Measurements from ENCODE around the gene BICD1.
"Not testable (repeated sequence)": the region's sequence is repeated elsewhere in the genome, so short reads cannot be mapped to it uniquely, and the experiment has no call there.

The BICD1 gene

DNA sequence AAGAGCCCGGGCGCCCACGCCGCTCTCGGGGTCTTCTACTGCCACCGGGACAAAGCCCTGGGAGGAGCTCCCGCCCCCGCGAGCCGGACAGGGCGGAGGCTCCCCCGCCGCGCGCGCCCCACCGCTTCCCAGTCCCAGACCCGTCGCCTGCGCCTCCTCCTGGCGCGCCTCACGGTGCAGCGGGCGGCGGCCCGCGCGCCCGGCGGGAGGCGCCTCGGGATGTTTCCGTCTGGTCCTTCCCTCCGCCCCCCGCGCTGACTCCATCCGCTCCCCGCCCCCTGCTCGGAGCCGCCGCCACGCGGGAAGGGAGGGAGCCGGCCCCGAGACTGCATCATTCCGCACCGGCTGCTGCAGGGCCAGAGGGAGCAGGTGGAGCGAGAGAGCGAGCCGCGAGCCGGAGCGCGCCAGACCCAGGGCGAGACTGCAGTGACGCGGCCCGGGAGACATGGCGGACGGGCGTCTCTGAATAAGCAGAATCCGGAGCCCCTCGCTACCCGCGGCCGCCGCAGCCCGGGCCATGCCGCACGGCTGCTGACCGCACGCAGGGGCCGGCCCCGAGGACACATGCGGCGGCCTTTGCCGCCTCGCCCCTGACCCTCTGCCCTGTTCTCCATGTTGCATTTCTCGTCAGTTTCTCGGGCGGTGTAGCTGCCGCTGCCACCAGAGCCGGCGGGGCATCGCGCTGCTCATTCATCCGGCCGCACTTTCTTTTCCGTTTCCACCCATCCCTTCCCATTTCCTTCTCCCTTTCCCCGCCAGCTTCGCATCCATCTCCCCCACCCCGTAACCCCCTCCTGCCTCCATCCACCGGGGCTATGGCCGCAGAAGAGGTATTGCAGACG lies at the start of gene BICD1:
Gene BICD1 (plus strand): TSS at position 331 of the 842 bp plus-strand sequence. CDS start 485 bp downstream, at position 816.
- peak; percentile 67 for DNase-seq

DNA sequence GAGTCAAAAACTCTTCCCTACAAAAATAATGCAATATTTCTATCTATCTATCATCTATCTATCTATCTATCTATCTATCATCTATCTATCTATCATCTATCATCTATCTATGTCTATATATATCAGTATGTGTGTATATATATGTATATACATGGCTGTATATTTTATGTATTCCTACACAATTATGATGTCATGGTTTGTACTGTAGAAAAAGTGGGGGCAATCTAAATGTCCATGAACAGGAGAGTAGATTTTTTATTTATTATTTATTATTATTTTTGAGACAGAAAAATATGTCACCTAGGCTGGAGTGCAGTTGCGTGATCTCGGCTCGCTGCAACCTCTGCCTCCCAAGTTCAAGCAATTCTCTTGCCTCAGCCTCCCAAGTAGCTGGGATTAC lies 45.6 kb upstream of the BICD1 start:
- no peak for DNase-seq

DNA sequence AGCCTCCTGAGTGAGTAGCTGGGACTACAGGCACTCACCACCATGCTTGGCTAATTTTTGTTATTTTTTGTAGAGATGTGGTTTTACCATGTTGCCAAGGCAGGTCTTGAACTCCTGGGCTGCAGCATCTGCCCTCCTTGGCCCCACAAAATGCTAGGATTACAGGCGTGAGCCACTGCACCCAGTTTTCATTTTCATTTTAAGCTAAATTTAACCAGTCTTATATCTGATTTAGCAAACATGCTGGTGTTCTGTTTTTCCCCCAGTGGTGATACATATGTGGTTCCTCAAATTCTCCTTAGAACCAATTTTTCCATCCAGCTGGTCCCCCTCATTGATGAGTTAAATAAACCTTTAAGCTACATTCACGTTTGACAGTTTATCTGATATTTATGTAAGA lies 43.8 kb upstream of the BICD1 start:
- no peak for DNase-seq

DNA sequence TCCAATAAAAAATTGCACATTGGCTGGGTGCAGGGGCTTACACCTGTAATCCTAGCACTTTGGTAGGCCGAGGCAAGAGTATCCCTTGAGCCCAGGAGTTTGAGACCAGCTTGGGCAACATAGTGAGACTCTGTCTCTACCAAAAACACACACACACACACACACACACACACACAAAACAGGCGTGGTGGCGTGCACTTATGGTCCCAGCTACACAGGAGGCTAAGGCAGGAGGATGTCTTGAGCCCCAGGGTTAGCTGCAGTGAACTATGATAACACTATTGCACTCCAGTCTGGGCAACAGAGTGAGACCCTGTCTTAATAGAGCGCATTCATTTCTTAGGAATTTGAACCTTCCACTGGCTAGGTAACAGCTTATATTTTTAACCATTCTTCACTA lies 42.9 kb upstream of the BICD1 start:
- DNase-seq, result no peak

DNA sequence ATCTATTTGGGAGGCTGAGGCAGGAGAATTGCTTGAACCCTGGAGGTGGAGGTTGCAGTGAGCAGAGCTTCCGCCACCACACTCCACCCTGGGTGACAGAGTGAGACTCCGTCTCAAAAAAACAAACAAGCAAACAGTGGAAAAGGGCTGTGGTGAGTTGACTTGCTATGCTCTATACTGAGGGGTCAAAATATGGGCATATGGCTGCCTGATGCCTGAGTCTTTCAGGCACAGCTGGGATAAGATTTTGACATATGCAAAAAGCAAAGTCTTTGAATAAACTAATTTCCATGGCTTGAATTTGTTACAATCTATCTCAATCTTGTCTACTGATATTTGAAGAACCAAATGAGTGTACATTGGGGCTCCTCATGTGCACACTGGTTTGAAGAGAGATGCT lies 40.4 kb upstream of the BICD1 start:
- DNase-seq, result no peak

DNA sequence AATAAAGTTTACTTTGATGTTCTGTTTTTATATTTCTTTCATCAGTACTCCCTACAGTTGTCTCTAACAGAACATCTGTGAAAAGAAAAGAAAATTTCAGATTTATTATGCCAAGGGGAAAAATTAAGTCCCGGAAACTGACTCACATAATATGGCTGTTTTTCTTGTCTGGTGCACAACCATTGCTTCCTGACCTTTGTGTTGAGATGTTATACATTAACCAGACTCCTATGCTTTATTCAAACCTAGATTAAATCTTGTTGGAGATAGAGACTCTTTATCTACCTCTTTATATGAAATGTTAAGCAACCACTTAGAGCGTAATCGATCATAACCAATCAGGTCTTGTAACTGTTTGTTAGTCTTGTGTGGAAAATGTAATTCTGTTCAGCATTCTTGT lies 37.6 kb upstream of the BICD1 start:
- peak; percentile 74 for DNase-seq

DNA sequence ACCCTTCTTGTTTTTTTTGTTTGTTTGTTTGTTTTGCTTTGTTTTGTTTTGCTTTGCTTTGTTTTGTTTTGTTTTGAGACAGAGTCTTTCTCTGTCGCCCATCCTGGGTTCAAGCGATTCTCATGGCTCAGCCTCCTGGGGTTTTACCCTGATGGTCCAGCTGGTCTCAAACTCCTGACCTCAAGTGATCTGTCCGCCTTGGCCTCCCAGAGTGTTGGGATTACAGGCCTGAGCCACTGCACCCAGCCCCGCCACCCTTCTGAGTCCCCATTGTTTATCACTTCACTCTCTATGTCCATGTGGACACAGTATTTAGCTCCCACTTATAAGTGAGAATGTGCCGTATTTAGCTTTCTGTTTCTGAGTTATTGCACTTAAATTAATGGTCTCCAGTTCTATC lies 36.9 kb upstream of the BICD1 start:
- DNase-seq, result no peak

DNA sequence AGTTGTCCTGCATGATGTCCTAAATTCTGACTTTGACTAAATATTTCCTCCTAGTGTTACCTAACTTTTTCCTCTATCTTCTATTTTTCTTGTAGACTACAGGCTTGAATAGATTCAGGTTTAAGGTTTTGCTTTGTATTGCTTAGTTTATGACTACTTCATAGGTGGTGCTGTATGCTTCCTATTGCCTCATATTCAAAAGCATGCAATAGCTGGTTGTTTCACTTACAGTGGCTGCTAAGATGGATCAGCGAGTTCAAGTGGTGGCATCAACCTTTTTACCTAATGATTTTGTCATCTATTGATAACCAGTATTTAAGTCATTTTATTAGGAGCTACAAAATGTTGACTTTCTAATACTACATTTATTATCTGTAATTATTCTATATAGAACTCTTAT lies 36.3 kb upstream of the BICD1 start:
- no peak for DNase-seq

DNA sequence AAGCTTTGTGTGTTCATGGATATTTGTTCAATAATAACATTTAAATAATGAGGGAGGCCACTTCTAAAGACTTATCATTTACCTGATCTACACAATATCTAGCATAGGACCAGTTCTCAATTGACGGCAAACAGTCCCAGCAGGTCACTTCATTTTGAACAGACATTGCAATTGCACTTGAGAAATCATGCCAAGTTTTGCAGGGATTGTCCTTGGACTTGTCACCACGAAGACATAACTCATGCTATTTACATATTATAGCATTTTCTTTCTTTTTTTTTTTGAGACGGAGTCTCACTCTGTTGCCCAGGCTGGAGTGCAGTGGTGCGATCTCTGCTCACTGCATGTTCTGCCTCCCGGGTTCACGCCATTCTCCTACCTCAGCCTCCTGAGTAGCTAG lies 34.5 kb upstream of the BICD1 start:
- DNase-seq, result no peak

DNA sequence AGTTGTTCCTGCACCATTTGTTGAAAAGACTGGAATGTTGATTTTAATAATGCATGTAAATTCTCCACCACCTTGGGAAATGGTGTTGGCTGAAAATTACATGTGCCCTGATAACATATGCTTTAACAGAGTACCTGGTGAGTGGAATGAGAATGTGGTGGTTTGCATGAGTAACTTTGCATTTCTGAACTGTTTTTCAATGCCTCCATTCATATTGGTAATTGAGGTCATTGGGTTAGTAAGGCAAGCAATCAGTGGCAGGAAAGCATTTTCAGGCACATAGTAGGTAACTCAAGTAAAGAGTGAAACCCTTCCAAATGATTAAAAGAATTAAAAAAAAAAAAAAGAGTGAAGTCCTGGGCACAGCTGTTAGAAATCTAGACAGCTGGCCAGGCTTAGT lies 32.2 kb upstream of the BICD1 start:
- DNase-seq, result no peak

DNA sequence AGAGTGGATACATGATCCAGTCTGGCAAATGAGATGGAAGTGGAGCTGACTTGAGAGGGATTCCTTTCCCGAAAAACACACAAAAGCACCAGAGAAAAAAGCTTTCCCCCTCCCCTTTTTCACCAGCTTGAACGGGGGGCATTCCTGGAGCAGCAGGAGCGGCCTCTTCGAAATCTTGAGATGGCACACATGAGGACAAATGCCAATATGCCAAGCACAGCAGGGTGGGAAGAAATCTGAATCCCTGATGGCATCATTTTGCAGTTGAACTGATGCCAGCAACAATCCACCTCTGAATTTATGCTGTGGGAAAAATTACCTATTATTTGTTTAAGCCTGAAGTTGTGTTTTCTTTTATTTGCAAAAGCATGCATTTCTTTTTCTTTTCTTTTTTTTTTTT lies 29.7 kb upstream of the BICD1 start:
- DNase-seq, result no peak

DNA sequence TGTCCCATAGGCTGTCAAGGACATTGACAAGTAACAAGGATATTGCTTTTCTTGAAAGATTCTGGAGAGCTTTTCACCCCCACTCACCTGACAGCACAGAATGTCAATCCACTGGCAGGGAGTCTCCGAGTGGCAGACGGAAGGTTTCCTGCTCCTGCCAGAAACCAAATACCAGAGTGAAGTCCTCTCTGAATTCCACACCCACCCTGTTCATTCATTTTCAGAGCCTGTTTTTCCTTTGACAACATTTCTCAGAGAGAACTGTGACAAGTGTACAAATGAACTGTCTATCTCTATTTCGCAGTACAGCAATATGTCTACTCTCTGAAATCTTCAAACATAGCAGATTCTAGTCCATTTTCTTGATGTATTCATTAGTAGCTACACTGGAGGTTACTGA lies 26.2 kb upstream of the BICD1 start:
- DNase-seq, result no peak

DNA sequence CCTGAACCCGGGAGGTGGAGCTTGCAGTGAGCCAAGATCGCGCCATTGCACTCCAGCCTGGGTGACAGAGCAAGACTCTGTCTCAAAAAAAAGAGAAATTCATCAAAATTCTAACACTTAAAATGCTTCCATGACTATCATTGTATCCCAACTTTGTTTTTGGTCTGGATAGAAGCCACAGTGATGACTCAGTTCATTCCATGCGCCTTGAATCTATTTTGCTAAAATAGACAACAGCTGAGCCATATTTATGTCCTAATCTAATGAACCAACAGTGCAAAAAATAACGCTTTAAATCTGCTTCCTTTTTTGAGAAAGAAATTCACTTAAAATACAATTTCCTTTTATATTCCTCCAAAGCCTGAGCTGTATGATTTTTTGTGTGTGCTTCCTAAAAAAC lies 23.2 kb upstream of the BICD1 start:
- DNase-seq, result peak; percentile 26

DNA sequence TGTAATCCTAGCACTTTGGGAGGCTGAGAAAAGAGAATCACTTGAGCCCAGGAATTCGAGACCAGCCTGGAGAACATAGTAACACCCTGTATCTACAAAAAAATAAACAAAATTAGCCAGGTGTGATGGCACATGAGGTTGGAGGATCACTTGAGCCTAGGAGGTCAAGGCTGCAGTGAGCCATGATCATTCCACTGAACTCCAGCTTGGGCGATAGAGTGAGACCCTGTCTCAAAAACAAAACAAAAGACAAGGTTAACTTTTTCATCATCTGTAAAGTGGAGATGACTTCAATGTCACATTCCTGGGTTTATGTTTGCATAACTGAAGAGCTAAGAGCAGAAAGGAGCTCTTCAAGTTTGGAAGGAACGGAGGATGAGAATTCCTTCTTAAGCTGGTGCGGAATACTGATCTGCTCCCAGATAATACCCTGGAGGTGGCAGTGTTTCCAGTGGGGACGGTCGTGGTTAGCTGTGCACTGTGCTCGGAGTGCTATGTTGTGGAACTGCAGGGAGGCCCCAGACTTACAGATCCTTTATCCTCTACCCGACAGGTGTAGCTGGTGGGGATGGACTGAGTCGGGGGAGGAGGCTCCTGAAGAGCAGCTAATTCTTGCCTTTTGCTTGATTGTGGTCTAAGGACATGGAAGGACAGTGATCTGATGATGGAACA lies 22.5 kb upstream of the BICD1 start:
- DNase-seq, result peak; percentile 14

DNA sequence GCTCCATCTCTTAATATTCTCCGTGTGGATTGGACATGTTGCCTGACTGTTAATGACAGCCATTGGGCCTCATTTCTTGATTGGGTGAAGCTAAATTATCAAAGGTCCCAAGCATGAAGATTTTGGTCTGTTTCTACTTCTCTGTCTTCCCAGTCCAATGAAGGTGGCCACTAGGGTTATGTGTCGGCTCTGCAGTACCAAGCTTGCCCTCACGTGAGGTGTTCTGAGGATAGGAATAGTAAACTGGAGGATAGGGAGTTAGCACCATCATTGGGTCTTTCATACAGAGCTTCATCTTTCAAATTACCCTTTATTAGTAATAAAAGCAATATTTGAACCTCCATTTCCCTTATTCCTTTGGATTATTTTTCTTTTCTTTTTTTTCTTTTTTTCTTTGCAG lies 21.9 kb upstream of the BICD1 start:
- no peak for DNase-seq

DNA sequence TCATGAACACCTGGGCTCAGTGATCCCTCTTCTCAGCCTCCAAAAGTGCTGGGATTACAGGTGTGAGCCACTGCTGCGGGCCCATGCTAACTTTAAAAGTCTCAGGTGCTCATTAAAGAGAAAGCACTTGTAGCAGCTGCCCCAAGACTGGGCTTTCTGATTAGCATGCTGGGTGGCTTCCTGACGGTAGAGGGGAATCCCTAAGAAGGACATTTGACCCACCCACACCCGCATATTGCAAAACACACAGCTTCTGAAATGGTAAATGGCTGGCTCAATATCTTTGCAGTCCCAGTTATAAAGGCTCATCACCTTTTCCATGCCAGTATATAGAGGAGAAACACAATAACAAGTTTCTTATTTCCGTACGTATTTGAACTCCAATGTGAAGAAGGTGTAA lies 19.3 kb upstream of the BICD1 start:
- no peak for DNase-seq

DNA sequence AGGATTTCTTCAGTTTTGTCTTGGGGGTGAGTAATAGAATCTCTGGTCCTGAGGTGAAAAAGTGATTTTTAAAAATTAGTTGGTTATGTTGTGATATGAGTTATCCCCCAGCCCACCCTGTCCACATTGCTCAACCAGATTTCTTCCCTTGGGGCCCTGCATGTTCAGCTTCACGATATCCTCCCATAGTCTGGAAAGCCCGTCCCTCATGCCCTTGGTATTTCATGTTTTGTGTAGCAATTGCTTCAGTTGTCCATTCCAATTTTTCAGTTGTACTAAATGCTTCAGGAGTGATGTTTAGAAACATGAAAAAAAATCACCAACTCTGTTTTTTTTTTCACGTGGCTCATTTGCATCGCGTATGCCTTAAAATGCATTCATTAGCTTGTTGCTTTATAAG lies 17.5 kb upstream of the BICD1 start:
- DNase-seq, result no peak

DNA sequence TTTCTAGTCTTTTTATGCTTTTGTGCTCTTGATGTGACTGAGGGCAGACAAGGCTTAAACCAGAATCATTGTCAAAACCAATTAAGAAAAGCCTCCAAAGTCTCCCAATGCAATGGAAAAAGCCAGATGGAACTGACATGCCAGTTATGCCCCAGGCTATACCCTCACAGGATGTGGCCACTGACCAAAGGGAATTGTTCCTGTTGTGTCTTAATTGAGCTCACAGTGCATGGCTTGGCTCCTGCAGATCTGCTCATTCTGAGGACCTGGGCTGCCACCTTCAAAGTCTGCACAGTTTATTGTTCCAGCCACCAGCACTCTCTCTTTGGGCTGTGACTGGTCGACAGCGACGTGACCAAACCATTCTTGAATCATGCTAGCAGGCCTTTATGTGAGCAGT lies 17.1 kb upstream of the BICD1 start:
- DNase-seq, result no peak

DNA sequence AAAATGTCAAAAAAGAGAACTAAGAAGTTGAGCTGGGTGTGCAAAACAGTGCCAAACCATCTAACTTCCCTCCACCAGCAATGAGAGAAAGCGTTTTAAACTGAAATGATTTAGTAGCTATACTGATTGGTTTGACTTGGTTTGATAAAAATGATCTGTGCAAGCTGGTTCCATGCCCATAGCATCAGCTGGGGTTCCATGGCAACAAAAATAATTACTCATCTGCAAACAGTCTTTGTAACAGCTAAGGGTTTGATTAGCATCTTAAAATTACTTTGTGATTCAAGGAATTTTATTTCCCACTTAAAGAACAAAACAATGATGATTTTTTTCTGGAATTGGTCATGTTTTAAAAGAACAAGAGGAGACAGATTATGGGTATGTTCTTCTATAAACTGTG lies 15.0 kb upstream of the BICD1 start:
- no peak for DNase-seq

DNA sequence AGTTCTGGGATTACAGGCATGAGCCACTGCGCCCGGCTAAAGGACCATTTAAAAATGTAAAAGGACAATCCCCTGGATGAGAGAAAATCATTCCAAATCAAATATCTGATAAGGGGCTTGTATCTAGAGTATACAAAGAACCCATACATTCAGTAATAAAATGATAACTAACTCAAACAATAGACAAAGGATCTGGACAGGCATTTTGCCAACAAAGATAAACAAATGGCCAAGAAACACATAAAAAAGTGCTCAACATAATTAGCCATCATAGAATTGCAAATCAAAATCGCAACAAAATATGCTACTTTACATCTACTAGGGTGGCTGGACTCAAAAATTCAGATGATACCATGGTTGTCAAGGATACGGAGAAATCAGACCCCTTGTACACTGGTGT lies 8.5 kb upstream of the BICD1 start:
- DNase-seq, result no peak

DNA sequence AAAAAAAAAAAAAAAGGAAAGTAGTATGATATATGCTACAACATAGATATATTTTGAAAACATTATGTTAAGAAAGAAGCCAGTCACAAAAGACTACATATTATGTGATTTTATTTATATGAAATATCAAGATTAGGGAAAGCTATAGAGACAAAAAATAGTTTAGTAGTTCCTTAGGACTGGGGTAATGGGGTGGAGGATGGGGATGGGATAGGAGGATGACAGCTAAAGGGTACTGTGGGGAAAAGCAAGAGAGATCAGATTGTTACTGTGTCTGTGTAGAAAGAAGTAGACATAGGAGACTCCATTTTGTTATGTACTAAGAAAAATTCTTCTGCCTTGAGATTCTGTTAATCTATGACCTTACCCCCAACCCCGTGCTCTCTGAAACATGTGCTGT lies 7.4 kb upstream of the BICD1 start:
- not testable (repeated sequence) for DNase-seq

DNA sequence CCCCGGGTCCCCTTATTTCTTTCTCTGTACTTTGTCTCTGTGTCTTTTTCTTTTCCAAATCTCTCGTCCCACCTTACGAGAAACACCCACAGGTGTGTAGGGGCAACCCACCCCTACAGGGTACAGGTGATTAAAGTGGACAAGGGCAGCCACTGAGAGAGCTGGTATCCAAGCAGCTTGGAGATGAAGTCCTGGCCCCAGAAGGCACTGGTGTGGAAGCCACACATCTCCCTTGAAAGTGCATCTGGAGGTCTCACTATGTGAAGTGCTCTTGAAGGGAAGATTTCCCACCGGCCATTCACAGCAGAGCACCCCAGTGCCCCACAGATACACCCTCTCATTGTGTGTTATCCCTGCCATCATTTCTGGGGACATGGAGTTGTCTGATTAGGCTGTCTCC lies 6.3 kb upstream of the BICD1 start:
- no peak for DNase-seq

DNA sequence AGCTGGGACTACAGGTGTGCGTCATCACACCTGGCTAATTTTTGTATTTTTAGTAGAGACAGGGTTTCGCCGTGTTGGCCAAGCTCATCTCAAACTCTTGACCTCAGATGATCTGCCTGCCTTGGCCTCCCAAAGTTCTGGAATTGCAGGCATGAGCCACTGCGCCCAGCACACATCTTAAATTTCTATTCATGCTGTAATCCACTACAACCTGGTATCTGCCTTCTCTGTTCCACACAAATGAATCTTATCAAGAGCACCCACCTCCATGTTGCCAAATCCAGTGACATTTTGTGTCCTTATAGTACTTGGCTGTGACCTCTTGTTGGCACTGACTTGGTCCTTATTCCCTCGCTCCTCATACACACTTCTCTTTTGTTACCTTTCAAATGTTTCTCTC lies 5.8 kb upstream of the BICD1 start:
- DNase-seq, result no peak

DNA sequence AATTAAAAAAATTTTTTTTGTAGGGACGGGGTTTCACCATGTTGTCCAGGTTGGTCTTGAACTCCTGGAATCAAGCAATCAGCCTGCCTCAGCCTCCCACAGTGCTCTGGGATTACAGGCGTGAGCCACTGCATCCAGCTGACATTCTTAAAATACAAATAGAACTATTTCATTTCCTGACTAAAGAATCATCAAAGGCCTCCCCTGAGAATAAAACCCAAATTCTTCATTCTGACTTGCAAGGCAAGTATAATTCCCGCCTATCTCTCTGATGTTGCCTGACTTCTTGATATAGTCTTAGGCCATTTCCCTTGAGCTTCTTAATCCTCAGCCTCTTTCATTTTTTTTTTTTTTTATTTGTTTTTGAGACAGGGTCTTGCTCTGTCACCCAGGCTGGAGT lies 4.4 kb upstream of the BICD1 start:
- DNase-seq, result no peak

All from kidney glomerular epithelial cell (primary cell).